ENCODE measurements around the gene KIF26B.
"Not testable (repeated sequence)": the region's sequence is repeated elsewhere in the genome, so short reads cannot be mapped to it uniquely, and the experiment has no call there.

KIF26B gene

GRCh38 chr1:245330951-245331350 is 176.2 kb downstream of the KIF26B start:
- DNase-seq = no peak

GRCh38 chr1:245332085-245332484 is 177.3 kb downstream of the KIF26B start:
- DNase-seq = no peak

GRCh38 chr1:245332513-245332912 is 177.7 kb downstream of the KIF26B start:
- DNase-seq = no peak

- DNase-seq = no peak
Observed at GRCh38 chr1:245334235-245334634, 179.4 kb downstream of the KIF26B start.

GRCh38 chr1:245334827-245335490 is 180.2 kb downstream of the KIF26B start:
- DNase-seq = no peak

GRCh38 chr1:245335684-245336083 is 180.9 kb downstream of the KIF26B start:
- not testable (repeated sequence) for DNase-seq

GRCh38 chr1:245336149-245336983 is 181.6 kb downstream of the KIF26B start:
- no peak for DNase-seq

GRCh38 chr1:245336984-245337355 is 182.2 kb downstream of the KIF26B start:
- not testable (repeated sequence) for DNase-seq

GRCh38 chr1:245337829-245338484 is 183.2 kb downstream of the KIF26B start:
- no peak for DNase-seq

GRCh38 chr1:245338485-245338877 is 183.7 kb downstream of the KIF26B start:
- no peak for DNase-seq

- no peak for DNase-seq
Observed at GRCh38 chr1:245341743-245342142, 187.0 kb downstream of the KIF26B start.

GRCh38 chr1:245345191-245345884 is 190.6 kb downstream of the KIF26B start:
- no peak for DNase-seq

- no peak for DNase-seq
Observed at GRCh38 chr1:245348626-245349025, 193.8 kb downstream of the KIF26B start.

GRCh38 chr1:245353411-245353810 is 198.6 kb downstream of the KIF26B start:
- no peak for DNase-seq

GRCh38 chr1:245353915-245354775 is 199.4 kb downstream of the KIF26B start:
- no peak for DNase-seq

- DNase-seq = not testable (repeated sequence)
Observed at GRCh38 chr1:245355851-245356630, 201.3 kb downstream of the KIF26B start.

- DNase-seq = no peak
Observed at GRCh38 chr1:245356891-245357585, 202.3 kb downstream of the KIF26B start.

- not testable (repeated sequence) for DNase-seq
Observed at GRCh38 chr1:245359101-245359680, 204.4 kb downstream of the KIF26B start.

- no peak for DNase-seq
Observed at GRCh38 chr1:245361065-245361464, 206.3 kb downstream of the KIF26B start.

GRCh38 chr1:245361951-245362350 is 207.2 kb downstream of the KIF26B start:
- DNase-seq = no peak

Measured in T-helper 2 cell (primary cell).